GM11168 (cell line): ENCODE results near the gene PCNX3.

ENCODE experiments used
- in situ Hi-C: fragments of 300-500 bp; cut with MboI; formaldehyde crosslinking; loops from one replicate; pipeline ENCODE4 v1.12.0; 2022; ENCODE audit warnings: low sequenced_read_pairs; ENCODE audit not compliant: unreplicated experiment

Gene PCNX3

GRCh38 chr11:65580031-65580692, 35.4 kb upstream of the PCNX3 start:
- in situ Hi-C loops, result no loop called here

- in situ Hi-C loops, result no loop called here
Observed at GRCh38 chr11:65580756-65581155, 34.8 kb upstream of the PCNX3 start.

GRCh38 chr11:65581928-65582327, 33.6 kb upstream of the PCNX3 start:
- in situ Hi-C loops, result no loop called here

GRCh38 chr11:65583589-65583988, 32.0 kb upstream of the PCNX3 start:
- in situ Hi-C loops, result no loop called here

GRCh38 chr11:65584106-65584505, 31.5 kb upstream of the PCNX3 start:
- in situ Hi-C loops, result no loop called here

- in situ Hi-C loops, result no loop called here
Observed at GRCh38 chr11:65584723-65585171, 30.8 kb upstream of the PCNX3 start.

GRCh38 chr11:65585396-65586246, 30.0 kb upstream of the PCNX3 start:
- in situ Hi-C loops, result no loop called here

GRCh38 chr11:65586247-65586630, 29.3 kb upstream of the PCNX3 start:
- in situ Hi-C loops, result no loop called here

GRCh38 chr11:65586676-65587075, 28.9 kb upstream of the PCNX3 start:
- in situ Hi-C loops, result no loop called here

- in situ Hi-C loops, result no loop called here
Observed at GRCh38 chr11:65588199-65589054, 27.1 kb upstream of the PCNX3 start.

GRCh38 chr11:65589444-65590239, 25.9 kb upstream of the PCNX3 start:
- in situ Hi-C loops, result no loop called here

- in situ Hi-C loops, result no loop called here
Observed at GRCh38 chr11:65590240-65590738, 25.3 kb upstream of the PCNX3 start.

- in situ Hi-C loops, result no loop called here
Observed at GRCh38 chr11:65591939-65592857, 23.4 kb upstream of the PCNX3 start.

- in situ Hi-C loops, result no loop called here
Observed at GRCh38 chr11:65592858-65593517, 22.6 kb upstream of the PCNX3 start.

GRCh38 chr11:65593518-65594414, 21.8 kb upstream of the PCNX3 start:
- in situ Hi-C loops, result no loop called here

- in situ Hi-C loops, result no loop called here
Observed at GRCh38 chr11:65595131-65595530, 20.4 kb upstream of the PCNX3 start.

GRCh38 chr11:65595543-65596281, 19.9 kb upstream of the PCNX3 start, which contains the start of gene KCNK7:
TSS of gene KCNK7 (minus strand) at chr11:65595800. CDS start at chr11:65595772, 28 bp downstream.
- in situ Hi-C loops, result no loop called here
